ENCODE data around the gene GAS7.

GAS7 gene

DNA sequence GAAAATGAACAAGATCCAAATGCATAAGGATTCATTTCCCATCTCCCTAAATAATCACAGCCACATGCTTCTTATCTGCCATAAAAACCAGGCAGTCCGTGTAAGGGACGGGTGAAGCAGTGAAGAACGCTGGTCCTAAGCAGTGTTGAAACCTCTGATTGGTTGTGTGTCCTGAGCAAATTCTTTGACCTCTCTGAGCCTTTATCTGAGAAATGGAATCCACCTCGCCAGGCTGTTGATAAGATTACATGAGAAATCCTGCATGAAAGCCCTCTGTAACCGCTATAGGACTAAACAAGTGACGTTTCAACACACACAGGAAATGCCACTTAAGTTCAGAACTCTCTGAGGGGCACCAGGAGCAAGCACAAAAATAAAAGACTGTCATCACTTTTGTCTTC, 26.8 kb downstream of the GAS7 start:
- DNase-seq (ENCODE audit: low spot score): no peak

DNA sequence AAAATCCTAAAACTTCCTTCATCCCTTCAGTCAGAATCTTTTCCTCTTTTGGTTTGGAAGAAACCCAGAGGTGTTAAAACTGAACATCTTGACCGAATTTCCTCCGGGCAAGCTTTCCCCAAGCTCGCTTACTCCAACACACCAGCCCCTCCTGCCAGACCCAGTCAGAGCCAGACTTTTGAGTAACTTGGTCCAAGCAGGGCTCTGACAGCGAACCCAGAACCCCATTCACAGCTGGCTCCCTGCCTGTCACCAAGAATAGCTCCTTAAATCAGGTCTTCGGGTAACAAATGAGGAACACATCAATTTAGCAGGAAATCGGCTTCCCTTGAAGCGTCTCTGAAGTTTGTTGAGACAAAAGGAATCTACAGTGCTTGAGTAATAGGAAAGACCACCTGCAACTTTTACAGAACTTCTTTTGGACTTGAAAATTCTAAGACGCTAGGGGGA, 27.3 kb downstream of the GAS7 start:
- no peak for DNase-seq (ENCODE audit: low spot score)

DNA sequence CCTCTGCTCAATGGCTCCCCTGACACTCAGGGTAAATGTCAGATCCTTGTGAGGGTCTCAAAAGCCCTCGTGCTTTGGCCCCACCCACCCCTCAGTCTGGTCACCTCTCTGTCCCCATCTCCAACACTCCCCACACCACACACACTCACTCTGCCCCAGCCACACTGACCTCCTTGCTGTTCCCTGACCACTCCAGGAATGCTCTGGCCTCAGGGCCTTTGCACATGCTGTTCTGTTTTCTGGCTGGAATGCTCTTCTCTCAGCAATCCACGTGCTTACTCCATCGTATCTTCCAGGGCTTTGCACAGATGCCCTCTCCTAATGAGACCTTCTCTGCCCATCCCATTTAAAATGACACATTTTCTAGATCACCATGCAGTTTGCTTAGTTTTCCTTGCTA, 28.2 kb downstream of the GAS7 start:
- no peak for DNase-seq (ENCODE audit: low spot score)

DNA sequence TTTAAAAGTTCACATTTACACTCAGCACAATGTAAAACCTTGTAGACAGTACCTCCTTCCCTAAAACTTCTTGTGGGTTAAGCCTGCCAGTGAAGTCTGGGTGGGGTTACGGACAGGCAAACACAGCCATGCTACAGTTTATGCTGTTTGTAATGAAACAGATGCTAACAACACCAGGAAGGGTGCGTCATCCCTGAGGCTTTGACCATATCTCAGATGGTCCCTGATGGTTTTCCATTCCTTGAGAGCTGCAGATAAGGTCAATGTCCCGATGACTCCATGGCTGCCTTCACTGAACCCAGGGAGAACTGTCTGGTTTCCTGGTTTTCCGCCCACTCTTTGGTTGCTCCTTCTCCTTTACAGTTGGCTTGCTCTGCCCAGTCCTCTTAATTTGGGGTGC, 29.1 kb downstream of the GAS7 start:
- no peak for DNase-seq (ENCODE audit: low spot score)

DNA sequence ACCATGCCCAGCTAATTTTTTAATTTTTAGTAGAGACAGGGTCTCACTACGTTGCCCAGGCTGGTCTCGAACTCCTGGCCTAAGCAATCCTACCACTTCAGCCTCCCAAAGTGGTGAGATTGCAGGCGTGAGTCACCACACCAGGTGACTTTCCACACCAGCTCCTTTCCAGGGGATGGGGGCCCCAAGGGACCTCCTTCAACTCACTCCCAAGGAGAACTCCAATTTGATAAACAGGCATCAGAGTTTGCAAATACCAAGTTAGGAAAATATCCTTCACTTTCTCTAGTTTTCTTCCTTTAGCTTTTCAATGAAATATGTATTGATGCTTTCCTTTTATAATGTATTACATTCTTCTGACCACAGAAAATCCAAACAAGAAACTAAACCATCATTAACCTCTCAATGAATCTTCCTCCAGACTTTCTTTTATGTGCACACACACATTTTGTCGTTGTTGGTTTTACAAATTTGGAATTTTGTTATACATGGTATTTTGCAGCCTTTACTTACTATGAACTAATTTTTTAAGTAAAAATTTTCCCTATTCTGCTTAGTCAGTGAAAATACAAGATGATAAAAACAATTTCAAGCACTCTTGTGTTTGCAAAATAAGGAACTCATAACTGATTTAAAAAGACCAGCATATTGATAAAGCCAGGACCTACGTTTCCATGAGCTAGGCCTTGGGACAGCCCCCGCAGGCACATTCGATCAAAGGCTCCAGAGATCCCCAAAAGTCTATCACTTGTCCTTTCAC, 32.0 kb downstream of the GAS7 start:
- no peak for DNase-seq (ENCODE audit: low spot score)

DNA sequence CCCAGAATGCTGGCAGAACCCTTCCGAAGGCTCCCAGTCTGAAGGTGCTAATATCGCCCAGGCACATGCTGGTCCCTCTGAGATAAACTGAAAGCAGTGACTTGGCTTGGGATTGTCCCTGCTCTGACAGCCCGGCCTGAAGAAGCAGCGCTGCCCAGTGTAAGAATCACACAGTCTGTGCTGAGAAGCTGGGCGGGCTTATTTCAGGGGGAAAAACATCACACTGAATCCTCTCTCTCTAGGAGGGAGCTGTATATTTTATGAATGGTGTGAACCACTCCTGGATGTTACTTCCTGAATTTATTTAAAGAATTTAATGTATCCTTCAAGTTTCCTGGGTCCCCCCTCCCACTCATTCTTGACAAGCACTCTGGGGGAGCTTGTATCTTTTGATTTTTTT, 36.3 kb downstream of the GAS7 start:
- no peak for DNase-seq (ENCODE audit: low spot score)

DNA sequence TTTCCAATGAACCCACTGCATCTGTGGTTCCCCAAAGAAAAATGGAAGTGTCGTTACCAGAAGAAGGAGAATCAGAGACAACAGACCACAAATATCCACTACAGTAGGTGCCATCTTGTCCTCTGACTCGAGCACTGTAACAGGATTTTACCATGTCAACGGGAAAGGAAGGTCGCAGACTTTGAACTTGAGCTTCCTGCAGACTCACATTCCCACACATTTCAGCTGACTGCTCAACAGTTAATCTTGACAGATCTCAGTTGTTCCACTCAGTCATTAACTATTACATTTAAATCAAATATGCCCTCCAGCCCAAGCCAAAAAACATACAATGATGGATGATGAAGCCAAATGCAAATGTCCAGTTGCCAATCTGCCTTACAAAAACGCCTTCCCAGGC, 37.0 kb downstream of the GAS7 start:
- no peak for DNase-seq (ENCODE audit: low spot score)

DNA sequence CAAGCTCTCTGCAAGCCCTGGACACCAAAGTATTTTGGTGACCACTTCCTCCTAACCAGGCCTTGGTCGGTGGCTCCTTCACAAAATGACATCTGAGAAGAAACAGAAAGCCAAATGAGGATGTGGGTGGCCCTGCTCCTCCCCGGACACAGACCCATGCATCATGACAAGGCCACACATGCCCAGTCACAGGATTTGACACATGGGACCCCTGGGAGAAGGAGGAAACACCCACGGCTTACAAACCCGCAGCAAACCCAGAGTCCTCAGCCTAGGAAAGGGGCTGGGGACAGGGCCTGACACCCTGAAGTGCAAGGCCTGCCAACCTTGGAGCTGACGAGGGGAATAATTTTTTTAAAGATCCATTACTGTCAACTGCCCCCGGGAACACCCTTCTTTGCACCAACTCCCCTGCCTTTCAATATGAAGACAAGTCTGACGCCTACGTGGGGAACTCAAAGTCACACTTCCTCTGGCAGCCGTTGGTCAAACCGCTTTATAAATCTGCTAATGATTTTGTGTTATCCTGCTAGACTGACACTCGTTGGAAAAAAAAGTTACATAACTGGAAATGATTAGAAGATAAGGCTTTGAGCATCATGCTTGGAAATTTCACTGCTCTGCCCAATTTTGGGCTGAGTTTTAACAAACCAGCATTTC, 41.3 kb downstream of the GAS7 start:
- no peak for DNase-seq (ENCODE audit: low spot score)

DNA sequence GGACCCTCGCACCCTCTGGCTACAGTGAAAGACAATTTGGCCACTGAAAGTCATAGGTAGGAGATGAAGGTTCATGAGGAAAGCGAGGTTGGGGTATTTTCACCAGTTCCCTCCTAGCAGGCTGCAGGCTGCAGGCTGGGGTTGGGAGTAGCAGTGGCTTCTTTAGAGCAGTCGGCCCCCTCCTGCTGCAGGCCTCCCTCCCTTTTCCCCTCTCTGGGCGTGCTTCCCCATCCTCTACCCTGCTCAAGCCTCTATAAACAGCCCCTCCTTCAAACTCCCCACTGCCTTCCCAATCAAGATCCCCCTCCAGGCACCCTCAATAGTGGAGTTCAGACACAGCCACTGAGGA, 41.8 kb downstream of the GAS7 start:
- DNase-seq (ENCODE audit: low spot score): no peak

DNA sequence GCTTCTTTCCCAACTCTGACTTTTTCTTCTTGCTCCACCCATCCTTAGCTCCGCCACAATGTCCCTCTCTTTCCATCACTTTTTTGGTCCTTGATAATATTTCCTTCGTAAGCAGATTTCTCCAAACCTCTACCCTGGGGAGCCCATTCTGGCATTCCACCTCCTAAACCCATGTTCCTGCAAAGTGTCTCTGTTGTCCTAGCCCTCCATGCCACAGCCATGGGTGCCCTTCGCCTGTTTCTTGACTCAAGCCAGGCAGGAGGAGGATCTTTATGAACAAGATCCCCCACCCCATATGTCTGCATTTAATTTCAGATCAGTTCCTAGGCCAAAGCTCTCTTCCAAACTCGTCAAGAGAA, 42.4 kb downstream of the GAS7 start:
- DNase-seq (ENCODE audit: low spot score): no peak

DNA sequence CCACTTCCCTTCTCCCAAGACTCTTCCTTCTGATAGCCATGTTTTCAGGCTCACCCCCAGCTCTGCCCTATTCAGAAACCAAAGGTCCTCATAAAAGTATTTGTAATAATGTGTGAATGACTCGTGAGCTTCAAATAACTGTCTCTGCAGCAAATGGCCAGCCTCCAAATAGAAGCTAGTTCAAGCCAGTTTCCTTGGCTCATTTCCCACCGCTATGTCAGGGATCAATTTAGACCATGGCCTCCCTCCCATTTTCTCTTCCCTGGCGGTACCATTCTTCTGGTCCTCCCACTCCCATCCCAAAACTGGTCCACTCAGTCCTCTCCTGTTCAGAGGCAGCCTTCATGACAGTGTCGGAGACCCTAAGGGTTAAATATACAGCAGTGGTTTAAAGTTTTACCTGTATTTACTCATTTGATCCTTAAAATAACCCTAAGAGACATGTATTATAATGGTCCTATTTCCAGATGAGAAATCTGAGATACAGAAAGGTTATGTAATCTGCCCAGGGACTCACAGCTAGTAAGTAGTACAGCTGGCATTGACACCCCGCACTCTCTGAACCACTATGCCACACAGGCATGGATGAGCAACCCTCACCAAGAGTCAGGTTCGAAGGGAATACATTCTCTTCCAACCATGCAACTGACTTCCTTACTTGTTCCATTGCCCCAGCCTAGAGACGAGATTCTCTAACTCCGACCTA, 42.9 kb downstream of the GAS7 start:
- DNase-seq (ENCODE audit: low spot score): no peak

DNA sequence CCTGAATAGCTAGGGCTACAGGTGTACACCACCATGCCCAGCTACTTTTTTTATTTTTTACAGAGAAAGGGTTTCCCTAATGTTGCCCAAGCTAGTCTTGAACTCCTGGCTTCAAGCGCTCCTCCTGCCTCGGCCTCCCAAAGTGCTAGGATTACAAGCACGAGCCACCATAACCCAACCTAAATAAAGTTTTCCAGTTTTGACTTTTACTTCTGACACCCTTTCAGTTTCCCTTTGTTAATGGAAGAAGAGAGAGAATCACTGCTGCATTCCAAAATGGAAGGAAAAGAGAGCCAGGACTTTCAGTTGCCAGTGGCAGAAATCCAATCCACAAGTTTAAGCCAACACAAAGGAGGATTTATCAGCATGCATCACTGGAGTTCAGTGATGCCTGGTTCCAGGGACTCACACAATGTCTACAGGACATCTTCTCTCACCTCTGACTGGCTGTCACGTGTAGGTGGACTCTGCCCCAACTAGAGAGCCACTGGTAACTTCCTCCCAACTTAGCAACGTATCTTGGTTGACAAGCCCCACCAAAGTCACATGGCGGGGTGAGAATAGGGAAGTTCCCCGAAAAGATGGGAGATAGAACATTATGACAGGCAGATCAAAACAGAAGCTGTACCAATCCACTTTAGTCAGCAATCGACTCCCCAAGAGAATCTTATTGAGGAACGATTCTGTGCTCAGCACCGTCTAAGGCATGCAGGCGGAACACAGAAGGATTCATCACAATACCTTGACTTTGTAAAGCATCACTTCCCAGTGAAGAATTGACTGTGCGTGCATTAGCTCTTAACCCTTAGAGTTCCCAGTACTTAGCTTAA, 46.5 kb downstream of the GAS7 start:
- no peak for DNase-seq (ENCODE audit: low spot score)

DNA sequence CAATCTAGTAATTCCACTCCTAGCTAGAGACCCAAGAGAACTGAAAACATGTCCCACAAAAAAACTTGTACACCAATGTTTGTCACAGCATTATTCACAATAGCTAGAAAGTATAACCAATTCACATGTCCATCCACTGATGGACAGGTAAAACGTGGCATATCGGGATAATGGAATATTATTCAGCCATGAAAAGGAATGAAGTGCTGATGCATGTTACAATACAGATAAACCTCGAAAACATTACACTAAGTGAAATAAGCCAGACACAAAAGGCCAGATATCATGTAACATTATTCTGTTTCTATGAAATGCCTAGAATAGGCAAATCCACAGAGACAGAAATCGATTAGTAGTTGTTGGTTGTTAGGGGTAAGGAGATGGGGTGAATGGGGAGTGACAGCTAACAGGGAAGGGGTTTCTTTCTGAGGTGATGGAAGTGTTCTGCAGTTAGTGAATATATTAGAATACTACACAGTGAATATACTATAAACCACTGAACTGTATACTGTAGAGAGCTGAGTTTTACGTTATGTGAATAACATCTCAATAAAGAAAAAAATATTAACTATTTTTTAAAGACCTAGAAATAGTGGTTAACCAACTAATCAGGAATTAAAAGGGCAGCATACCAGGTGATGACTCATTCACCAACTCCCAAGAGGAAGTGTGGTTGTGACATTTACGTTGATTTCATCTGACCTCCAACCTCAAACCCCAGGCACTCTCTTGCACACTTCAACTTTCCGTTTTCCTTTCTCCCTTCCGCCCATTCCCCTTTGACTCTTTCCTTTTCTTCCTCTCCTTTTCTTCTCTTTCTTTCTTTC, 48.6 kb downstream of the GAS7 start:
- no peak for DNase-seq (ENCODE audit: low spot score)

DNA sequence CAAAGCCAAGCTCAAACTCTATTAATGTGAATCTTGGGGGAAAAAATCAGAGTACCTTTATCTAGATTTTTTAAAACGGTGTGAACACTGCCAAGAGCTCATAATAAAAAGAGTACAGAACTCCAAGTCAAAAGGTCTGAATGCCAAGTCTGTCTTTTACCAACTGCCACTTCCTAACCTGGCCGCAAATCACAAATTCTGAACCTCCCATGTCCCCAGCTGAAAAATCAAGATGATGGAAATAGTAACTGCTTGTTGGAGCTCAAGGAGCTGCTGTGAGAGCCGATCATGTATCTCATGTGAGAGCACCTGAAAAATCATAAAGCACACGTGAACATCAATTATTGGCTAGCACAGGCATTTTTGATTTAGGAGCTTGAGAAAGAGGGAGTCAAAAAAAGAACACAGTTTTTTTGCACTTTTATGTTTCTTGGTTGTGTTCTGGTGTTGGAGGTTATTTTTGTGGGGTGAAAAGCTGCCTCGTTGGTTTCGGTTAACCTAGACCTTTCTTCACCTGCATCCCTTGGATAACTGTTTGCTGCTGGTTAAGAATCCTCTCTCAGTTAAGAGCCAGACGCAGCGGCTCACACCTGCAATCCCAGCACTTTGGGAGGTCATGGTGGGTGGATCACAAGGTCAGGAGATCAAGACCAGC, 50.5 kb downstream of the GAS7 start:
- no peak for DNase-seq (ENCODE audit: low spot score)

DNA sequence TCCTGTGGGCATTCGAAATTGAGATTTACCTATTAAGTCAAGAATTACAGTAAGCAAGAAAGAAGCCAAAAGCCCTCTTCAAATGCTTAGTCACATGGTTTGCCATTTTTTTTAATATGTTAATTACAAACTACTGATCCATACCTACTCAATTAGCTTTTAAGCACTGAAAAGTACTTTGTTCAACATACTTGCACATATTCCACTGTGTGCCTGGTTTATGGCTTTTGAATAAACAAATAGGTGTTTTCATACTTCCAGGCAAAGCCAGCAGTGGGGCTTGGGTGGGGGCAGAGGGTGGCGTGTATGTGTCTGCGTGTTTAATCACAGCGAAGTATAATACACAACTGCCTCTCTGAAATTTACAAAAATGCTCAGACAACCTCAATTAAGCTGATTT, 51.4 kb downstream of the GAS7 start:
- DNase-seq (ENCODE audit: low spot score): no peak

DNA sequence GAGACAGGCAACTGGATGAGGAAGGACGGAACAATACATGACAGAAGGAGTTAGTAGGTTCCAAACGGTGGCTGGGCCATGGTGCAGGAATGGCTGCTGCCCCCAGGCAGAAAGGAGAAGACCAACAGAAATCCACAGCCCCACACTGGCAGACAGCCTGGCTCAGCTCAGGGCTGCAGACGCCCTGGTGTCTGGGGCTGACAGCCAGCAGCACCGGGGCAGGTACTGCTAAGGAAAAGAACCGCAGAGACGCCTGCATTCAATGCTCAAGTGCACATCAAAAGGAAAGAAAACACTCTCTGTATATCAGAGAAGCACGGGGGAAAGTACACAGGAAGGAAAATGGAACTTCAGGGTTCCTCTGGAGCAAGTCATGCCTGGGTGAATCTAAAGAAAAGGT, 53.4 kb downstream of the GAS7 start:
- no peak for DNase-seq (ENCODE audit: low spot score)

DNA sequence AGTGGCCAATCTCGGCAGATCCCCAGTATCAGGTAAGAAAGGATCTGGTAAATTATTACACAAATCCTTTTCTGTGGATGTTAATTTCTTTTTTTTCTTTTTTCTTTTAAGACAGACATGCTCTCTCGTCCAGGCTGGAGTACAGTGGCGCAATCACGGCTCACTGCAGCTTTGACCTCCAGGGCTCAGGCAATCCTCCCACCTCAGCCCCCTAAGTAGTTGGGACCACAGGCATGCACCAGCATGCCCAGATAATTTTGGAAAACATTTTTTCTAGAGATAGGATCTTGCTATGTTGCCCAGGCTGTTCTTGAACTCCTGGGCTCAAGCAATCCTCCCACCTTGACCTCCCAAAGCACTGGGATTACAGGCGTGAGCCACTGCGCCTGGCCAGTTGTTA, 54.0 kb downstream of the GAS7 start:
- no peak for DNase-seq (ENCODE audit: low spot score)

DNA sequence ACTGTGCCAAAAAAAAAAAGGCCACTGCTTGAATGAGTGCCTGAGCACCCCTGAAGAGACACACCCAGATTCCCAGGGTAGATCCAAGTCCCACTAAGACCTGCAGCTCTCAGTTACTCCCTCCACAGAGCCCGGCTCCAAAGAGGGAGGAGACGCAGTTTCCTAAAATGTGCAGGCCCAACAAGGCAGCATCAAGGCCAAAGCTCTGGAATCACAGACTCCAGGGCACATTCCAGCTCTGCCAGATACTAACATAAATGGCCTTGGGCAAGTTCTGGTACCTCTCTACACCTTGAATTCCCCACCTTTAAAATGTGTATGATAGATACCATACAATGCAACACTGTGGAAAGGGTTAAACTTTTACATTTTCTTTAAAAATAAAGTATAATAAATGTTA, 57.0 kb downstream of the GAS7 start:
- no peak for DNase-seq (ENCODE audit: low spot score)

DNA sequence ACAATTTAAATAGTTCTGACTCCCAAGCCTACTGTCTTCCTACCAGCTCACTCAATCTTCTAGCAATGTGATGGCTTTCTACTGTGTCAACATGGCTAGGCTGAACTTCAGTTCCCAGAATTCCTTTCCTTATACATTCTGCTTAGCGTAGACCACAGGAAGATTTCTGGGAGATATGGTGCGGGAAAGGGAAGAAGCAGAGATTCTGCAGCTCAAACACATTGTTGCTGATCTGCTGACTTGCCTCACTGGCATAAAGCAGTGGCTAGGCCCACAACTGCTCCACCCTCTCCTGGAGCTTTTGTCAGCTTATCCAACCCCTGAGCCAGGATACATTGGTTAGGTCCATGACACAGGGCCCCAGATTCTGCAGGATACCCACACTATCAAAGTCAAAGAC, 58.8 kb downstream of the GAS7 start:
- DNase-seq (ENCODE audit: low spot score): no peak

DNA sequence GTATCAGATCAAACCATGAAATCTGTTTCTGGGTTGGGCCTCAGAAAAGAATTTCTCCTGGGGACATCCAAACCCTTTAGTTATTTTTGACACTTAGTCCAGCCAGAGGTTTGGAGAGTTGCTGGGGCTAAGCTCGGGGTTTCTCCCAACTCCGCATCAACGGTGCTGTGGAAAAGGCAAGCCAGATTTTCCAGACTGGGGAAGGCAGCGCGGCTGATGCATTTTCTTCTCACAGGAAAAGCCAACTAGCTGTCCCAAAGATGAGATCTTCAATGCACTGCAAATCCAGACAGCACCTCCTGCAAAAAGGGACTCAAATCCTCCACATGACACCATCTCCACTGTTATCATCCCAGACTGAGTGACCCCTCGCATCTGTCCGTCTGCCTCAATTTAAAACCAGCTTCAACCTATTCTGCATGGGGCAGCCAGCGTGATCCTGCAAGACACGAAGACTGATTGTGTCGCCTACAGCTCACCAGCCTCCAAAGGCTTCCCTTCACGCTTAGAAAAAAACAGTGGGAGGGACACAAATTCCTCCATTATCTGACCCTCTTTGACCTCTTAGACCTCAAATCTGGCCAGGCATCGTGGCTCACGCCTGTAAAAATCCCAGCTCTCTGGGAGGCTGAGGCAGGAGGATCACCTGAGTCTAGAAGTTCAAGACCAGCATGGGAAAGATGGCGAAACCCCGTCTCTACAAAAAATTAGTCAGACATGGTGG, 62.0 kb downstream of the GAS7 start:
- DNase-seq (ENCODE audit: low spot score): no peak

All from hematopoietic multipotent progenitor cell treated with erythropoietin and hydrocortisone succinate and interleukin-3 and kit ligand, for 15 days (in vitro differentiated cells).